HG03442 (cell line): ENCODE results near the gene GPR149.
A peak's percentile ranks its signal among the peaks of the same experiment; 100 is the strongest.
"Not testable (repeated sequence)": the region's sequence is repeated elsewhere in the genome, so short reads cannot be mapped to it uniquely, and the experiment has no call there.

ENCODE experiments used
- ATAC-seq: cut with Tn5 transposase; IDR thresholded peaks from one replicate; pipeline ENCODE4 v1.9.1; 2021; ENCODE audit warnings: mild to moderate bottlenecking, moderate library complexity; ENCODE audit not compliant: unreplicated experiment

The GPR149 gene

GRCh38 chr3:154430014-154430413 lies at the start of gene GPR149:
GPR149 (minus strand) TSS chr3:154430190; CDS start chr3:154429615, 575 bp downstream.
- no peak for ATAC-seq

GRCh38 chr3:154473769-154474168 lies 43.8 kb upstream of the GPR149 start:
- ATAC-seq, result no peak

GRCh38 chr3:154469585-154469984 lies 39.6 kb upstream of the GPR149 start:
- ATAC-seq, result no peak

- ATAC-seq, result no peak
Measured at GRCh38 chr3:154464440-154465190, 34.6 kb upstream of the GPR149 start.

GRCh38 chr3:154458560-154458959 lies 28.6 kb upstream of the GPR149 start:
- ATAC-seq, result no peak

GRCh38 chr3:154439081-154439480 lies 9.1 kb upstream of the GPR149 start:
- ATAC-seq, result not testable (repeated sequence)

GRCh38 chr3:154431043-154431442 lies 1.1 kb upstream of the GPR149 start:
- ATAC-seq, result no peak

GRCh38 chr3:154428286-154429206 lies 1.4 kb downstream of the GPR149 start:
- ATAC-seq, result no peak

GRCh38 chr3:154427685-154428285 lies 2.2 kb downstream of the GPR149 start:
- ATAC-seq, result no peak

GRCh38 chr3:154422694-154423093 lies 7.3 kb downstream of the GPR149 start:
- ATAC-seq, result no peak

- no peak for ATAC-seq
Measured at GRCh38 chr3:154421083-154421482, 8.9 kb downstream of the GPR149 start.

GRCh38 chr3:154398084-154398967 lies 31.7 kb downstream of the GPR149 start:
- peak; percentile 98 for ATAC-seq

GRCh38 chr3:154389861-154390260 lies 40.1 kb downstream of the GPR149 start:
- no peak for ATAC-seq

GRCh38 chr3:154384479-154384878 lies 45.5 kb downstream of the GPR149 start:
- ATAC-seq, result no peak

- ATAC-seq, result no peak
Measured at GRCh38 chr3:154378311-154378710, 51.7 kb downstream of the GPR149 start.

- no peak for ATAC-seq
Measured at GRCh38 chr3:154367221-154367620, 62.8 kb downstream of the GPR149 start.

GRCh38 chr3:154364849-154365248 lies 65.1 kb downstream of the GPR149 start:
- no peak for ATAC-seq

- ATAC-seq, result no peak
Measured at GRCh38 chr3:154361099-154361498, 68.9 kb downstream of the GPR149 start.

GRCh38 chr3:154356009-154356408 lies 74.0 kb downstream of the GPR149 start:
- ATAC-seq, result no peak

- no peak for ATAC-seq
Measured at GRCh38 chr3:154349223-154349622, 80.8 kb downstream of the GPR149 start.
